ELR (cell line): ENCODE results near the gene ZDHHC16.
A peak's percentile ranks its signal among the peaks of the same experiment; 100 is the strongest.

Source experiments
- DNase-seq: peaks from one replicate; pipeline ENCODE4 v3.0.0-alpha.2; 2015; ENCODE audit warnings: low read depth

ZDHHC16 gene

GRCh38 chr10:97479939-97480338, 34.0 kb downstream of the ZDHHC16 start:
- DNase-seq: peak; percentile 28

GRCh38 chr10:97481071-97481470, 35.1 kb downstream of the ZDHHC16 start:
- peak; percentile 71 for DNase-seq

GRCh38 chr10:97482381-97482780, 36.4 kb downstream of the ZDHHC16 start:
- no peak for DNase-seq

GRCh38 chr10:97483506-97483905, 37.5 kb downstream of the ZDHHC16 start:
- no peak for DNase-seq

GRCh38 chr10:97483921-97484320, 37.9 kb downstream of the ZDHHC16 start:
- DNase-seq: no peak

- DNase-seq: no peak
These were observed 39.8 kb downstream of the ZDHHC16 start for GRCh38 chr10:97485647-97486281.

- DNase-seq: no peak
These were observed 44.6 kb downstream of the ZDHHC16 start for GRCh38 chr10:97490592-97490991.

GRCh38 chr10:97494151-97494550, 48.2 kb downstream of the ZDHHC16 start:
- no peak for DNase-seq

- no peak for DNase-seq
These were observed 49.0 kb downstream of the ZDHHC16 start for GRCh38 chr10:97494863-97495506.

GRCh38 chr10:97497572-97498075, 51.6 kb downstream of the ZDHHC16 start:
- peak; percentile 92 for DNase-seq

GRCh38 chr10:97498076-97498840, 52.3 kb downstream of the ZDHHC16 start, which contains the start of gene MMS19:
TSS of gene MMS19 (minus strand) at chr10:97498422. CDS start at chr10:97498384, 38 bp downstream.
- peak; percentile 98 for DNase-seq

GRCh38 chr10:97498841-97499560, 53.0 kb downstream of the ZDHHC16 start, which contains the start of gene UBTD1:
TSS of gene UBTD1 (plus strand) at chr10:97498924. CDS start at chr10:97499204, 280 bp downstream.
- DNase-seq: peak; percentile 72

- DNase-seq: peak; percentile 75
These were observed 53.8 kb downstream of the ZDHHC16 start for GRCh38 chr10:97499561-97500296.

- no peak for DNase-seq
These were observed 54.3 kb downstream of the ZDHHC16 start for GRCh38 chr10:97500297-97500575.

GRCh38 chr10:97502916-97503315, 56.9 kb downstream of the ZDHHC16 start:
- no peak for DNase-seq

- DNase-seq: no peak
These were observed 57.4 kb downstream of the ZDHHC16 start for GRCh38 chr10:97503406-97503805.

- DNase-seq: no peak
These were observed 59.2 kb downstream of the ZDHHC16 start for GRCh38 chr10:97505152-97505551.

- DNase-seq: no peak
These were observed 60.4 kb downstream of the ZDHHC16 start for GRCh38 chr10:97506199-97506991.
